ENCODE results near the gene NR3C2. TPM values are rescaled to one million over a fixed set of nuclear protein-coding genes. Genes with fewer than 3 reads are reported as not detected.
A peak's percentile ranks its signal among the peaks of the same experiment; 100 is the strongest.

NR3C2 gene
- total and polyA plus RNA-seq, 10 of the 15 experiments (the other 5 are each of a cell fraction or from before 2014, with no cell fraction given): 0.05 to 0.11 (median 0.08) TPM; not detected in 4

GRCh38 chr4:148441986-148442831 is at the start of gene NR3C2 (continued):
- peak; percentile 9 for TF ChIP-seq E4F1 (IDR thresholded peaks at IDR 0.05; ENCODE audit: borderline replicate concordance, partially characterized antibody)
- no peak for TF ChIP-seq BCL11A (IDR thresholded peaks at IDR 0.05; ENCODE audit: low read depth, low read length)

- ATAC-seq: no peak
- no peak for DNase-seq (ENCODE audit: low read depth, low spot score)
- H3K36me3 ChIP-seq (ENCODE audit: control insufficient read depth in 2 of 2, insufficient read depth in 2 of 2, low read length in 1 of 2): no peaks in the 10 kb centered on the region
- no peaks in the 10 kb centered on the region for H3K27me3 ChIP-seq (replicated peaks in 1 of 2; ENCODE audit: control insufficient read depth in 2 of 2, insufficient read depth in 2 of 2, low read length in 1 of 2)
- ChIA-PET CTCF (no interaction called here), SMC1A (ENCODE audit: uncharacterized antibody, unreplicated experiment) (no interaction called here), RAD21 (ENCODE audit: unreplicated experiment) (no interaction called here), POLR2A (no interaction called here)
- H2AFZ ChIP-seq (ENCODE audit: control insufficient read depth, low read depth, low read length): no peak overlapping the region
- intact Hi-C loops (cut with micrococcal nuclease; ENCODE audit: unreplicated experiment) (no loop called here), in situ Hi-C loops (cut with MboI) (no loop called here)
- H3K4me3 ChIP-seq: no peak overlapping the region
- H3K9ac ChIP-seq (ENCODE audit: control insufficient read depth, insufficient read depth, low read length): no peak overlapping the region
- FAIRE-seq: no peak
- no peaks in the 10 kb centered on the region for H3K4me1 ChIP-seq (ENCODE audit: control insufficient read depth, insufficient read depth, low read length)
- WGBS (ENCODE audit: insufficient coverage, insufficient replicate concordance, low lambda C conversion rate, missing lambda C conversion rate): 8% methylated on average over 2 of the region's 2 CpGs
- H3K27ac ChIP-seq (ENCODE audit: control insufficient read depth, insufficient read depth): no peak overlapping the region
- no peaks in the 10 kb centered on the region for H4K20me1 ChIP-seq (ENCODE audit: control insufficient read depth, insufficient read depth)
- TF ChIP-seq IRF5 (IDR thresholded peaks at IDR 0.05; ENCODE audit: borderline replicate concordance): no peak
- no peak for TF ChIP-seq CHD2 (IDR thresholded peaks at IDR 0.05; ENCODE audit: borderline replicate concordance, low read depth, low read length)
- H3K79me2 ChIP-seq (ENCODE audit: control insufficient read depth, insufficient read depth, low read length): no peaks in the 10 kb centered on the region
- no TSS peak for BruUV-seq (replicated peaks)
- H3K9me3 ChIP-seq (replicated peaks; ENCODE audit: control insufficient read depth, insufficient read depth, low read length): no peaks in the 10 kb centered on the region
- no peak overlapping the region for H3K4me2 ChIP-seq (ENCODE audit: control insufficient read depth, insufficient read depth)
Measured at GRCh38 chr4:148487181-148487580, 45.0 kb upstream of the NR3C2 start.
